ENCODE results near the gene ADPRM. TPM values are rescaled to one million over a fixed set of nuclear protein-coding genes. Genes with fewer than 3 reads are reported as not detected.

Gene ADPRM, protein sequence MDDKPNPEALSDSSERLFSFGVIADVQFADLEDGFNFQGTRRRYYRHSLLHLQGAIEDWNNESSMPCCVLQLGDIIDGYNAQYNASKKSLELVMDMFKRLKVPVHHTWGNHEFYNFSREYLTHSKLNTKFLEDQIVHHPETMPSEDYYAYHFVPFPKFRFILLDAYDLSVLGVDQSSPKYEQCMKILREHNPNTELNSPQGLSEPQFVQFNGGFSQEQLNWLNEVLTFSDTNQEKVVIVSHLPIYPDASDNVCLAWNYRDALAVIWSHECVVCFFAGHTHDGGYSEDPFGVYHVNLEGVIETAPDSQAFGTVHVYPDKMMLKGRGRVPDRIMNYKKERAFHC
- total RNA-seq (2021), result 5.1 and 7.1 TPM in 2 replicates
- long read RNA-seq, transcript ADPRM-201 (4 exons, 1,209 nt), result major isoform, 9 of 20 reads
- long read RNA-seq, transcript ADPRM-202 (4 exons, 1,277 nt), result minor isoform, 5 of 20 reads
- long read RNA-seq, partial matches to known transcripts, result 2 of 20 reads
- long read RNA-seq, other reads (novel, unspliced or antisense), result 3 of 20 reads

DNA sequence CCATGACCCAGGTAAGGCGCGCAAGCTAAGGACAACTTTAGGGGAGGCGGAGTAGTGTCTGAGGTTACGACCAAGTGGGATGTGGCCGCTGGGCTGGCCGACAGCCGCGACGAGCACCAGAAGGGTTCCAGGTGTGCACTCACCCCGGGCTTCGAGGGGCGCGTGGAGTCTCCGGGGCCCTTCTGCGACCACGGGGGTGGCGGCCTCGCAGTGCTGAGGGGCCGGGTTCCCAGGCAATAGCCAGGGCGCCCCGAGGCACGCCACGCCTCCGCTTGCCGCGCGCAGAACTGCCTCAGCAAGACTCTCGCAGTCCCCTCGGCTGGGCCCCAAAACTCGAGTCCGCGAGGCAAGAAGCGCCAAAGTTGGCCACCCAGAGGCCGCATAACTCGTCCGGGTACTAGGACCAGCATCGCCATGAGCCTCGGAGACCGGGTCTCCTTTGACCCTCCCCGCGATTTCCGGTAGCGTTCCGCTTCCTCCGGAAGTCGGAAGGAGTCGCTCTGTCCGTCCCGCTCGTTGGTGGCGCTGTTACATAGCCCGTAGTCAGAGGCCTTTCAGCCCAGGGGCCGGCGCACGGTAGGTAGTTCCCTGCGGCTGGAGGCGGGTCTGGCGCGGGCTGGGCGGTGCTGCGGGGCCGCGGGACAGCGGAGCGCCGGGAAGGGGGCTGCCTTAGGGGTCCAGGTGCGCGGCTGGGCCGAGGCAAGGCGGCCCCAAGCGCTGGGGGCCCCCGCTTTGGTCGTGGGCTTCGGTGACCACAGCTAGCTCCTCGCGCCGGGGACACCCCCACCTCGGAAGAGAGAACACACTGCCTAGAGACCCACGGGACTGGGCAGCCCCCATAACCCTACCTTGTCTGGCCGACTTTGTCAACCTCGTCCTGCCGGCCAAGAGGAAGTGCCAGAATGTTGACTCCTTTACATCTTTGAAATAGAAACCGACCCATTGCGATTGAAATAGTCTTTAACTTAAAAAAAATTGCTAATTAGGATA, at the start of gene ADPRM, which contains the start of gene SCO1:
ADPRM (plus strand) TSS at position 503 of the 990 bp plus-strand sequence. CDS start 7,333 bp downstream, outside the sequence.
SCO1 (minus strand) TSS at position 442 of the 990 bp plus-strand sequence; CDS start at position 416, 26 bp downstream.
- Mint-ChIP-seq H3K27ac (peak within 1 kb of the TSS; percentile 91 to 97 (median 92)), H3K4me1 (peaks cover 16 to 19% of the 10 kb centered on the region in 2 experiments), H3K36me3 (ENCODE audit: insufficient read depth in 1 of 3, low read depth in 3 of 3) (peaks cover 23 to 33% (median 29%) of the 10 kb centered on the region in 3 experiments; a peak in 6 of 7 replicates), H3K9me3 (no peaks in the 10 kb centered on the region), H3K4me3 (peak within 1 kb of the TSS; percentile 81 to 97), H3K27me3 (ENCODE audit: low read depth) (no peaks in the 10 kb centered on the region)
- Histone ChIP-seq H4K5ac (ENCODE audit: insufficient read length, low read depth, low read length) (no peak within 1 kb of the TSS), H3K14ac (ENCODE audit: insufficient read depth, low read length) (peak within 1 kb of the TSS; percentile 91), H2BK120ac (ENCODE audit: low read depth, low read length, poor library complexity, severe bottlenecking) (no peak within 1 kb of the TSS), H2BK5ac (ENCODE audit: insufficient read length, low read length) (no peak within 1 kb of the TSS), H2BK12ac (ENCODE audit: insufficient read length, low read depth, low read length) (no peak within 1 kb of the TSS), H3K79me2 (ENCODE audit: insufficient read depth, low read length) (peaks cover 14% of the 10 kb centered on the region; the same call in 1 of the 2 replicates), H3K18ac (ENCODE audit: insufficient read length, low read depth, low read length) (peak within 1 kb of the TSS; percentile 84), H4K20me1 (ENCODE audit: control insufficient read depth, insufficient read depth, insufficient read length) (no peaks in the 10 kb centered on the region), H3K56ac (ENCODE audit: insufficient read length, low read depth, low read length) (no peak within 1 kb of the TSS), H3K27ac (ENCODE audit: insufficient read length, low read depth, low read length) (peak within 1 kb of the TSS; percentile 74), H3T11ph (ENCODE audit: low read length) (no peak within 1 kb of the TSS), H3K27me3 (ENCODE audit: insufficient read depth, low read length) (no peaks in the 10 kb centered on the region), H3K79me1 (ENCODE audit: insufficient read depth, low read depth, low read length, poor library complexity, severe bottlenecking) (peaks cover 3% of the 10 kb centered on the region), H3K9ac (ENCODE audit: extremely low read depth, insufficient read length, low read length) (peak within 1 kb of the TSS; percentile 77), H3K23ac (ENCODE audit: insufficient read length, low read depth, low read length) (no peak within 1 kb of the TSS), H3K4me2 (ENCODE audit: insufficient read depth, insufficient read length, low read length) (peak within 1 kb of the TSS; percentile 97), H3K23me2 (ENCODE audit: insufficient read length, low read depth, low read length, poor library complexity, severe bottlenecking) (peaks cover 5% of the 10 kb centered on the region), H4K8ac (replicated peaks; ENCODE audit: insufficient read length, low read depth, low read length) (no peak within 1 kb of the TSS), H3K4me1 (ENCODE audit: insufficient read depth, low read length) (no peaks in the 10 kb centered on the region), H2AFZ (ENCODE audit: low read length) (peak within 1 kb of the TSS; percentile 6), H2BK20ac (ENCODE audit: low read depth, low read length, poor library complexity, severe bottlenecking) (no peak within 1 kb of the TSS), H2AK5ac (ENCODE audit: insufficient read length, low read length) (no peak within 1 kb of the TSS), H3K4ac (ENCODE audit: low read depth, low read length) (no peak within 1 kb of the TSS), H4K91ac (ENCODE audit: insufficient read length, low read depth, low read length) (no peak within 1 kb of the TSS), H3K9me3 (ENCODE audit: control insufficient read depth, low read depth, low read length) (no peaks in the 10 kb centered on the region), H2BK15ac (ENCODE audit: low read depth, low read length) (no peak within 1 kb of the TSS)
- DNase-seq, result peak; percentile 98
- TF ChIP-seq, protein P1, sequence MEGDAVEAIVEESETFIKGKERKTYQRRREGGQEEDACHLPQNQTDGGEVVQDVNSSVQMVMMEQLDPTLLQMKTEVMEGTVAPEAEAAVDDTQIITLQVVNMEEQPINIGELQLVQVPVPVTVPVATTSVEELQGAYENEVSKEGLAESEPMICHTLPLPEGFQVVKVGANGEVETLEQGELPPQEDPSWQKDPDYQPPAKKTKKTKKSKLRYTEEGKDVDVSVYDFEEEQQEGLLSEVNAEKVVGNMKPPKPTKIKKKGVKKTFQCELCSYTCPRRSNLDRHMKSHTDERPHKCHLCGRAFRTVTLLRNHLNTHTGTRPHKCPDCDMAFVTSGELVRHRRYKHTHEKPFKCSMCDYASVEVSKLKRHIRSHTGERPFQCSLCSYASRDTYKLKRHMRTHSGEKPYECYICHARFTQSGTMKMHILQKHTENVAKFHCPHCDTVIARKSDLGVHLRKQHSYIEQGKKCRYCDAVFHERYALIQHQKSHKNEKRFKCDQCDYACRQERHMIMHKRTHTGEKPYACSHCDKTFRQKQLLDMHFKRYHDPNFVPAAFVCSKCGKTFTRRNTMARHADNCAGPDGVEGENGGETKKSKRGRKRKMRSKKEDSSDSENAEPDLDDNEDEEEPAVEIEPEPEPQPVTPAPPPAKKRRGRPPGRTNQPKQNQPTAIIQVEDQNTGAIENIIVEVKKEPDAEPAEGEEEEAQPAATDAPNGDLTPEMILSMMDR (conservative IDR thresholded peaks at IDR 0.05), result peak; percentile 53; the same call in 2 of the 3 replicates
- WGBS (ENCODE audit: extremely low coverage, insufficient read length, low lambda C conversion rate), result no CpG with 5 or more reads among the region's 84 CpGs
